Hematopoietic multipotent progenitor cell treated with erythropoietin and hydrocortisone succinate and interleukin-3 and kit ligand, for 8 days (in vitro differentiated cells): Measurements from ENCODE around the gene SYNE3.

Experiments
- DNase-seq: peaks from one replicate; pipeline ENCODE4 v3.0.0-alpha.2; 2015

SYNE3 gene

DNA sequence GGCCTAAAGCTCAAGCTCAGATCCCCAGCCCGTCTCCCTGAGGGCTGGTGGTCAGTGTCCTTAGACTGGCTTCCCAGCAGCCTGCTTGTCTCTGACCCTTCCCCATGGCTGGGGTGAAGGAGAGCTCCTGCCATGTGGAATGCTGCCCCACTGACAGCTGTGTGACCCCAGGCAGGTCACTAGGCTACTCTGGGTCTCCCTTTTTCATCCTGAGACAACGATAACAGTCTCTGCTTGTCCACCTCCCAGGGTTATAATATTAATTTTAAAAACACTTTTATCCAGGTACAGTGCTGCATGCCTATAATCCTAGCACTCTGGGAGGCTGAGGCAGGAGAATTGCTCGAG, 47.3 kb downstream of the SYNE3 start:
- no peak for DNase-seq

DNA sequence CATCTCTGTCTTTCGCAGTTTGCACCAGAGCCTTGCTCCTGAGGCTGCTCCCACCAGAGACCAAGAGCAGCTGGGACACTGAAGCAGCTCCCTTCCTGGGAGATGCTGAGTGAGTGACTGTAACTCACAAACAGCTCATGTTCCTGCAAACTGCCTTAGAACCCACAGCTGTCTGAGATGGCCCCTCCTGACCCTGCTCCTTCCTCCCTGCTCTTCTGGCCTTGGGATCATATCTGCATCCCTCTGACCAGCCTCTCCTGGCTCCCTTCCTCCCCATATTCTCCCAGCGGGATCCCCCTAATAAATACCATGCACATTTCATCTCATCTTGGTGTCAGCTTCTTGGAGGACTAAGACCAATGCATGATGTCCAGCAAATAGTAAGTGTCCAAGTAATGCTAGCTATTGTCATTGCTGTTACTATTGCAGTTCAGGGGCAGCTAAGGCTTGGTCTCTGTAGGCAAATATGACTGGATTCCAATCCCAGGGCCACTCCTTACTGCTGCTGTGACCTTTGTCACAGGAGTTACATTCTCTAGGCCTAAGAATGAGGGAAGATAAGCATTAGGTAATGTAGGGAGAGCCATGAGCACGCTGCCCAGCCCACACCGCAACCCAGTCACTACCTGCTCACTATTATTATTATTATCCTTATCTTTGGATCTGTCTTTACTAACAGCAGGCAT, 47.9 kb downstream of the SYNE3 start:
- DNase-seq, result no peak

GRCh38 chr14:95467657-95468056, 48.8 kb downstream of the SYNE3 start:
- no peak for DNase-seq

DNA sequence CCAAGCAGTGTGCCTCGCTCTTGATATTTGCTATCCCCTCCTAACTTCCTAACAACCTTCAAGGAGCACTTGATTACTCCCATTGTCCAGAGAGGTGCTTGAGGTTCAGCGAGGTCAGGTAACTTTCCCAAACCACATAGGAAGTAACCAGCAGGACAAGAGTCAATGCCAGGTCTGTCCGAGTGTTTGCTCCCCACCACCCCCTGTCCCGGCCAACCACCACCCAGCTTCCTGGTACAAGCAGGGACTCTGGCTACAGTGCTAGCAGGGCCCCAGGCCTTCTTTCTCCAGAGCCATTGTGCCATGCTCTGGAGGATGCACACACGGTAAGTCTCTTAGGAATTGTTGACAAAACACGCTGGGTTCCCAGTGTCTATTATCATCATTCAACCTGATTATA, 49.2 kb downstream of the SYNE3 start:
- DNase-seq, result no peak
